Activated naive CD4-positive, alpha-beta T cell (primary cell): ENCODE results near the gene APOA5.
"Not testable (repeated sequence)": the region's sequence is repeated elsewhere in the genome, so short reads cannot be mapped to it uniquely, and the experiment has no call there.

Experiments used
- DNase-seq, 4 experiments: peaks; one replicate each; lab custom pipeline; 2025; lab: John Stamatoyannopoulos, UW

The APOA5 gene

DNA sequence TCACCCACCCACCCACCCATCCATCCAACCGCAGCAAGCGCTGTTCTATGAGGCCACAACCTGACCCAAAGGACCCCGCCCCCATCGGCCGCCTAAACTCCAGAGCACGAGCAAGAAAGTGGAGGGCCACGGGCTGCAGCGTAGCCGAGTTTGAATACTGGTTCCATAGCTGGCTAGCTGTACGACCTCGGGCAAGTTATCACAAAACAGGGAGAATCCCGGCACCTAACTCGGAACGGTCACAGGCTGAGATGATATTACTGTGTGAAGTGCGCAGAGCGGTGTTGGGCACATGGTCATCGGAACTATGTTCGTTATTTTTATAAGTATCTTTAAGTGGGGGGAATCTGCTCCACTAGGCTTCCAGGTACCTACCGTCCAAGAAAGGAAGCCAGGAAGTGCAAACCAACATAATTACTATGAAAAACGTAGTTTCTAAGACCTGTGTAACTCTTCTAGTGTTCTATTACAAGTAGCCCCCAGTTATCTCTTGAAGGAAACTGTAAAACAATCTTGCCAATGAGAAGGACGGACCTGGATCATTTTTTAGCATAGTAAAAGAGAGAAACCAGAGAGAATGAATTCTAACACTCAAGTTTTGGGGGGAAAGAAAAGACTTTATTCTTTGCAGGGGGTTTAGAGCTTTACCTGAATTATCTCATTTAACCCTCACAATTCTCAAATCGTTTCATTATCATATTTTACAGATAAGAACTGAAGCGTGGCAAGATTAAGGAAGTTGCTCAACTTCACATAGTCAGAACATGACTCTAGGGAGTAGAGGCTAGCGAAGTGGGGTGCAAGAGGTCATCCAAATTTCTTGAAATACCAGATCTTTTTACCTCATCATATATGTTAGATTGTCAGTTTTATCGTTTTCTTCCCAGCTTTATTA lies 18.2 kb downstream of the APOA5 start:
- DNase-seq = no peak

DNA sequence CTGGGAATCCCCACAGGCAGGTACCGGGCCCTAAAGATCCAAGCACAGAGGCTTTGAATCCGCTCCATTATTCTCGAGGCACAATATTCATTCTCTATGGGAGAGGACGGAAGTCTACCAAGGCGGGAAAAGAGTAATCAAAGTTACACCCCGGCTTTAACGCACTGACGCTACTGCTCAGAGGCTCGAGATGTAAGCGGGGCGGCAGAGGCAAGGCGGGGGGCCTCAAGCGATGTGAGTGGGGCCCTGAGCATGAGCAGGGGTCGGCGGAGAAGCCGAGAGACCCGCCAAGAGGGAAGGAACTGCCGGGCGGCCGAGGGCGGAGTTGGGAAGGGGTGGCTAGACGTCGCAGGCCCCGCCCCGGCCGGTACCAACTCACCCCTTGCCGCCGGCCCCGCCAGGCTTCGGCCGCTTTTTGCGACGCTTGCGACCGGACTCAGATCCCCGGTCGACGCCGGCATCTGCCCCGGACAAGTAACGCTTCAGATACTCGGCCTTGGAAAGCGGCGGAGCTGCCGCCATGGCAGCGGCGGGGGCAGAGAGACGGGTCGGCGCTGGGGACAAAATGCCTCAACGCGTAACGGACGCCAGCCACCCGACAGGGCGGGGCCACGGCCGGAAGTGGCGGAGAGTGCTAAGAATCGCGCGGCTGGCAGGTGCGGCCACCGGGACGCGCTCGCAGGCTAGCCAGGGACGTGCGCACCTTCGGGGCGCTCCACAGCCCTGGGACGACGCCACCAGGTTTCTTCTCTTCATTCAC lies 19.1 kb downstream of the APOA5 start, which contains the start of gene BUD13:
Gene BUD13 (minus strand): TSS at position 545 of the 760 bp plus-strand sequence. CDS start 23 bp downstream, at position 522.
- peak; percentile 81 to 95 (median 93) for DNase-seq

DNA sequence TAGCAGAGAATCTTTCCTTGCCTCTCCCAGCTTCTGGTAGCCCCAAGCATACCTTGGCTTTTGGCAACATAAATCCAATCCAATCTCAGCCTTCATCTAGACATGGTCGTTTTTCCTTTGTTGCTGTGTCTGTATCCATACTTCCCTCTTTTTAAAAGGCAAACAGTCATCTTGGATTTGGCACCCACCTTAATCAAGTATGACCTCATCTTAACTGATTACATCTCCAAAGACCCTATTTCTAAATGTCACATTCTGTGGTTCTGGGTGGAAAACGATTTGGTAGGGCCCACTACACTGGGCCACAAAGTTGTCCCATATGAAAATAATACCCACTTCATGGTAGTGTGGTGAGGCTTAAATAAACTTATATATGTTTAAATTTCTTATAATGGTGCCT lies 19.7 kb downstream of the APOA5 start:
- no peak for DNase-seq

DNA sequence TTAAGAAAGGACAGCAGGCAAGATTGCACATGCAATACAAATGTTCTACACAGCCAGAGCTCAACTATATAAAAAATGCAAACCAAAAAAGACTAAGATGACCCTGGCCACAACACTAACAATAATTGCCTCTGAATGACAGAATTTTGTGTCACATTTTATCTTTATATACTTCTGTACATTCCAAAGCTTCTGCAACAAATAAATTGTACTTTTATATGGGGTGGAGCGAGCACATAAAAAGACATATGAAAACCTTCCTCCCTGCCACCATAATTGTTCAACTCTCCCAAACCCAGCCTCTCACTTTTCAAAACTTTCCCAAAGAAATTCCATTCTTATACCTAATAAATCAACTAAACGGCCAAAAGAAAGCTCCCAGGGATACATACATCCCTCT lies 29.5 kb downstream of the APOA5 start:
- no peak for DNase-seq

DNA sequence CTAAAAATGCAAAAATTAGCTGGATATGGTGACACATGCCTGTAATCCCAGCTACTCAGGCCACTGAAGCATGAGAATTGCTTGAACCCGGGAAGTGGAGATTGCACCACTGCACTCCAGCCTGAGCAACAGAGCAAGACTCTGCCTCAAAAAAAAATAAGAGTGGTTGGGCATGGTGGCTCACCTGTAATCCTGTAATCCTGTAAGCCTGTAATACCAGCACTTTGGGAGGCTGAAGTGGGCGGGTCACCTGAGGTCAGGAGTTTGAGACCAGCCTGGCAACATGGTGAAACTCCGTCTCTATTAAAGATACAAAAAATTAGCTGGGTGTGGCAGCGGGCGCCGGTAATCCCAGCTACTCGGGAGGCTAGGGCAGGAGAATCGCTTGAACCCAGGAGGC lies 35.6 kb downstream of the APOA5 start:
- DNase-seq = not testable (repeated sequence)

DNA sequence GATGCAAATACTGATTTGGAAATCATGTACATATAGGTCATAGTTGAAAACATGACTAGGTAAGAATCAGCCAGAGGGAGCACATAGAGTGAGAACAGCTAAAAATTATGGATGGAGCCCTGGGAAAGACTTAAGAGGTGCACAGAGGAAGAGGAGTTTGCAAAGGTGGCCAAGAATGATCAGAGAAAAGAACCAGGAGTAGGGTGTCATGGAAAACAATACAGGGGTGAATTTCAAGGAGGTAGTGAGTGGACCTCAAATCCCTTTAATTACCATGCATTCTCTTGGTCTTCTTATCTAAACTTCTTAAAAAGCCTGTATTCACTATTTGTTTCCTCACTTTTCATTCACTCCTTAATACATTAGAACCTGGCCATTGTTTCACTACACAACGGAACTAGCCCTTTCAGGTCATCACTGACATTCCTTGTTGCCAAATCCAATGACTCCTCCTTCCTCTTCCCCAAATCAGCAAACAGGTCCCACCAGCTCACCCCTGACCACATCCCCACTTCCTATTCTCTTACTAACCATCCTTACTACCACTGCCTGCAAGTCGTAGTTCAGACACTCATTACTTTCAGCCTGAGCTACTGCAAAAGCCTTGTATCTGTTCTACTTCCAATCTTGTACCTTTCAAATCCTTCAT lies 41.5 kb downstream of the APOA5 start:
- no peak for DNase-seq

DNA sequence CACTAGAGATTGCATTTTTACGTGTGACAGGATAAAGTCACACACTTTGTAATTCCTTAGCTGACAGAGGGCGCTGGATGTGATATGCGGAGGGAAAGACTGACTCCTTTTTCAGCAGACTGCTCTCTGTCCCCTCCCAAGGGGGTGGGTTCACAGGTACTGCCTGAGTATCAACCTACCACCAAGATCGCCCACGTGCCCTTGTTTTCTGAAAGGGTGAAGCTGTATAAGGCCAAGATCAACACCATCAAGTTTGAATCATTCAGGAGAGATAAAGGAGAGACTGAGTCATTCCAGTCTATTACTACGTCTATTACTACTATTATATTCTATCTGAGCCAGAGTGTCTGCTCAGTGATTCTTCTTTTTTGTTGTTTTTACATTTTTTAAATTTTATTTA lies 49.6 kb downstream of the APOA5 start:
- no peak for DNase-seq

DNA sequence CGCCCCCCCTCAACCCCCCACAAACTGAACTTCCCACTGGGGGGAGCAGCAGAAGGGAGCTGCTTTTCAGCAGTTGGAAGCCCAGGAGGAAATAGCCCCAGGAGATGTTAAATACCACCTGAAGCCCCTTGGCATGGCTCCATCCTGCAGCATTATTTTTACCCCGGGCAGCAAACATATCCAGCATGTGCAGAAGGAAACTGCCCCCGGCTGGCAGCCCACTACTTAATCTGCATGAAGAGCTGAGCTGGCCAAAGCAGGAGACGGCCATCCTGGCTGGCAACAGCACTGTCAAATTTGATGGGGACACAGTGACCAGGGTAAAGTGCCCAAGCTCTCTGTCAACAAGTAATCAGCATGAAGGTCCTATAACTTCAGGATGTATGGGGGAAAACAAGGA lies 50.9 kb downstream of the APOA5 start:
- DNase-seq = no peak
